NB4 (cell line): Measurements from ENCODE around the gene CCDC40.
"Not testable (repeated sequence)": the region's sequence is repeated elsewhere in the genome, so short reads cannot be mapped to it uniquely, and the experiment has no call there.

ENCODE experiments used
- DNase-seq: peaks from one replicate; pipeline ENCODE4 v3.0.0; 2010; ENCODE audit warnings: low read depth
- H3K4me3 ChIP-seq: one replicate; pipeline ENCODE4 v1.5.1; 2011; ENCODE audit warnings: mild to moderate bottlenecking, low read depth, low read length, moderate library complexity
- MYC ChIP-seq: IDR thresholded peaks from 2 replicates; pipeline ENCODE4 v1.6.1; 2011; ENCODE audit warnings: low read depth, low read length
- POLR2A ChIP-seq: IDR thresholded peaks from 2 replicates; pipeline ENCODE4 v1.6.1; 2011; ENCODE audit warnings: mild to moderate bottlenecking; ENCODE audit not compliant: insufficient read length; ENCODE audit errors: extremely low read depth
- TF ChIP-seq, protein P1 (sequence below): IDR thresholded peaks from 2 replicates; pipeline ENCODE4 v1.6.1; 2011; ENCODE audit warnings: low read depth, low read length
- TF ChIP-seq, protein P2 (sequence below): IDR thresholded peaks from one replicate; pipeline ENCODE4 v1.5.1; 2012; ENCODE audit warnings: low read depth, low read length

CCDC40 gene

DNA sequence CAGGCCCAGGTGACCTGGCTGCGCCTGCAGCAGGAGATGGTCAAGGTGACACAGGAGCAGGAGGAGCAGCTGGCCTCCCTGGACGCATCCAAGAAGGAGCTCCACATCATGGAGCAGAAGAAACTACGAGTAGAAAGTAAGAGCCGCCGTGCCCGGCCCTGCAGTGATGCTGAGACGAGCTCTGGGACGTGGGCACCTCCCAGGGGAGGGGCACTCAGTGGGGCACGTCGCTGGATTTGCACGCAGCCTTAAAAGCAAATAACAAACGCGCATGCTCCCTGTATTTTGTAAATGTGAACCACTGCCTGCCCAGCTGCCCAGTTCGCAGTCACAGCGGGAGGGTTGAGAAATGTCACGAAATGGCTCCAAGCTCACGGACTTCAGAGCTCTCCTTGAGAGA is 49.6 kb downstream of the CCDC40 start:
- TF ChIP-seq, protein P1, sequence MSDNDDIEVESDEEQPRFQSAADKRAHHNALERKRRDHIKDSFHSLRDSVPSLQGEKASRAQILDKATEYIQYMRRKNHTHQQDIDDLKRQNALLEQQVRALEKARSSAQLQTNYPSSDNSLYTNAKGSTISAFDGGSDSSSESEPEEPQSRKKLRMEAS, result no peak
- TF ChIP-seq POLR2A (no peak), MYC (no peak)
- TF ChIP-seq, protein P2, sequence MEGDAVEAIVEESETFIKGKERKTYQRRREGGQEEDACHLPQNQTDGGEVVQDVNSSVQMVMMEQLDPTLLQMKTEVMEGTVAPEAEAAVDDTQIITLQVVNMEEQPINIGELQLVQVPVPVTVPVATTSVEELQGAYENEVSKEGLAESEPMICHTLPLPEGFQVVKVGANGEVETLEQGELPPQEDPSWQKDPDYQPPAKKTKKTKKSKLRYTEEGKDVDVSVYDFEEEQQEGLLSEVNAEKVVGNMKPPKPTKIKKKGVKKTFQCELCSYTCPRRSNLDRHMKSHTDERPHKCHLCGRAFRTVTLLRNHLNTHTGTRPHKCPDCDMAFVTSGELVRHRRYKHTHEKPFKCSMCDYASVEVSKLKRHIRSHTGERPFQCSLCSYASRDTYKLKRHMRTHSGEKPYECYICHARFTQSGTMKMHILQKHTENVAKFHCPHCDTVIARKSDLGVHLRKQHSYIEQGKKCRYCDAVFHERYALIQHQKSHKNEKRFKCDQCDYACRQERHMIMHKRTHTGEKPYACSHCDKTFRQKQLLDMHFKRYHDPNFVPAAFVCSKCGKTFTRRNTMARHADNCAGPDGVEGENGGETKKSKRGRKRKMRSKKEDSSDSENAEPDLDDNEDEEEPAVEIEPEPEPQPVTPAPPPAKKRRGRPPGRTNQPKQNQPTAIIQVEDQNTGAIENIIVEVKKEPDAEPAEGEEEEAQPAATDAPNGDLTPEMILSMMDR, result no peak
- H3K4me3 ChIP-seq, result no peak overlapping the region
- DNase-seq, result no peak

DNA sequence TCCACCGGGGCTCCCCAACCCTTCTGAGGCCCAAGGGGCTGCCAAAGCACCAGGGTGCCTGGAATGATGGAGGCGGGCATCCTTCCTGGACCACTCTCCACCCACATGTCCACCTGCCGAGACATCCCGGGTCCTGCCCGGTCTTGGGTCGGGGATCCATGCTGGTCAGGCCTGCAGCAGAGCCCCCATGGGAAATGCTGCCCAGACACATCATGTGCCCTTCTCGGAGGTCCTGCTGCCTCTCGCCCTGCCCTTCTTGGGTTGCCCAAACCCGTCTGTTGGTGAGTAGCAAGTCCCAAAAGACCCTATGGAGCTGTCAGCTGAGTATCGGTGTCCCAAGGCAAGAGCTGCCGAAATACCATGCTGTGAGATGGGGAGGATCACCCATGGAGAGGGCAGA is 50.2 kb downstream of the CCDC40 start:
- DNase-seq, result no peak
- TF ChIP-seq, protein P2, result no peak
- TF ChIP-seq, protein P1, result no peak
- TF ChIP-seq MYC (no peak), POLR2A (no peak)
- H3K4me3 ChIP-seq, result no peak overlapping the region

DNA sequence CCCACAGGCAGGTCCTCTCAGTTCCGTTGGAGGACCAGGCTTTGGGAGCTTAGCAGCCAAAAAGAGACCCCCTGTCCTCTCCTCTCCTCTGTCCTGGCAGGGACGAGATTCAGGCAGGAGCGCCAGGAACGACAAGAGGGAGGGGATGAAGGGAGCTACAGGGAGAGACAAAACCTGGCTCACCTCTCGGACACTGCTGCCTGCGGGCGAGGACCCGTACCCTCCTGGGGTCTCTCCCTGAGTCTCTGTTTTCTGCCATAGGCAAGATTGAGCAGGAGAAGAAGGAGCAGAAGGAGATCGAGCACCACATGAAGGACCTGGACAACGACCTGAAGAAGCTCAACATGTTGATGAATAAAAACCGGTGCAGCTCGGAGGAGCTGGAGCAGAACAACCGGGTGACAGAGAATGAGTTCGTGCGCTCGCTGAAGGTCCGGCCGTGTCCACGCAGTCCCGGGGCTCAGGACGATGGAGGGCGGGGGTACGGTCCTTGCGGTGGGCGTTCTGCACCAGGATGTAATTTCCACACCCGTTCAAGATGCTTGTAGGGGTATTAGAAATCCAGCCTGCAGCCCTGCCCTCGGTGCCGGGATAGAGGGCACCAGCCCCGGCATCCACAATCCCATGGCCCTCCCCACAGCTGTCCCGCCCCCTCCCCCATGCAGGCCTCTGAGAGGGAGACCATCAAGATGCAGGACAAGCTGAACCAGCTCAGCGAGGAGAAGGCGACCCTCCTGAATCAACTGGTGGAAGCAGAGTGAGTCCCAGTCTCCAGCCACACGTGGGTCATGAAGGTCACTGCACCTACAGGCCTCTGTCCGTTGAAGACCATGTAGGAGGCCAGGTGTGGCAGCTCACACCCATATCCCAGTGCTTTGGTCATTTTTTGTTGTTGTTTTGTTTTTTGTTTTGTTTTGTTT is 51.2 kb downstream of the CCDC40 start:
- H3K4me3 ChIP-seq, result no peak overlapping the region
- DNase-seq, result no peak
- TF ChIP-seq, protein P2, result no peak
- TF ChIP-seq MYC (no peak), POLR2A (no peak)
- TF ChIP-seq, protein P1, result no peak

DNA sequence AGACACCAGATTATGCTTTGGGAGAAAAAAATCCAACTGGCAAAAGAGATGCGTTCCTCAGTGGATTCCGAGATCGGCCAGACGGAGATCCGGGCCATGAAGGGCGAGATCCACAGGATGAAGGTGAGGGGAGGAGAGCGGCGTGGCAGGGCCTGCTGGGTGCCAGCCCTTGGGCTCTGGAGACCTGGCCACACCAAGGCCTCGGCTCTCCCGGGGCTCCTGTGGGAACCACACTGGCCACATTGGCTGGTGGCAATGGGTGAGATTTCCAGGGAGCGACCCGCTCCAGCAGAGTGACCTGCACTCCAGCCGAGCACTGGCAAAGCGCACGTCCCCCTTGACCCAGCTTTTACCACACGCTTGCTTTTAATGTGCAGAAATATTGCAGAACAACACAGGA is 53.3 kb downstream of the CCDC40 start:
- DNase-seq, result no peak
- no peak overlapping the region for H3K4me3 ChIP-seq
- TF ChIP-seq, protein P2, result no peak

DNA sequence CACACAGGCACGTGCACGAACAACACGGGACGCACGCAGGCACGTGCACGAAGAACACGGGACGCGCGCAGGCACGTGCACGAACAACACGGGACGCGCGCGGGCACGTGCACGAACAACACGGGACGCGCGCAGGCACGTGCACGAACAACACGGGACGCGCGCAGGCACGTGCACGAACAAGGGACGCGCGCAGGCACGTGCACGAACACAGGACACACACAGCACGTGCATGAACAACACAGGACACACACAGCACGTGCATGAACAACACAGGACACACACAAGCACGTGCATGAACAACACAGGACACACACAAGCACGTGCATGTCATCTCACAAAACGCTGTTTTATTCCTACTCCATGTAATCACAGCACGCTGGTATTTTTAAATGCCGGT is 53.7 kb downstream of the CCDC40 start:
- not testable (repeated sequence) for DNase-seq, H3K4me3 ChIP-seq

DNA sequence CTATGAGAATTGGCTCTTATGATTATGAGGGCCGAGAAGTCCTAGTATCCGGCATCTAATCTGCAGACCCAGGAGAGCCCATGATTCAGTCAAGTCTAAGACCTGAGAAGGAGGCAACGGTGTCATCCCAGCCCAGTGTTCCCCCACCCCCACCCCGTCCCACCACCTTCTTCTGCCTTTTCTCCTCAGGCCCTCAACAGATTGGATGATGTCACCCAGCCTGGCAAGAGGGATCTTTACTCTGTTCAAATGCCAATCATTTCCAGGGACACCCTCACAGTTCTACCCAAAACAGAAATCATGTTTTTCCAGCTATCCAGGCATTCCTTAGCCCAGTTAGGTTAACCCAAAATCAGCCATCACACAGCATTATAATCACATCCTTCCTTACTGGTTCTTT is 54.9 kb downstream of the CCDC40 start:
- no peak overlapping the region for H3K4me3 ChIP-seq
- TF ChIP-seq, protein P2, result no peak
- TF ChIP-seq, protein P1, result no peak
- no peak for TF ChIP-seq MYC
- no peak for TF ChIP-seq POLR2A
- no peak for DNase-seq
